Lung (tissue), 12 donors: Measurements from ENCODE around the gene ARHGEF2. TPM values are rescaled to one million over a fixed set of nuclear protein-coding genes. Genes with fewer than 3 reads are reported as not detected.

Source experiments
- ATAC-seq: fragments of 200-7000 bp; cut with Tn5 transposase; one replicate; pipeline ENCODE4 v1.9.1; 2020; ENCODE audit warnings: moderate number of reproducible peaks; ENCODE audit not compliant: insufficient read depth, low FRiP score
- DNase-seq, 3 donors: peaks; one replicate each; pipeline ENCODE4 v3.0.0-alpha.2; 2013 to 2017
- H3K27ac ChIP-seq, 2 donors: one replicate each; pipeline ENCODE4 v1.5.1; 2013; ENCODE audit warnings: mild to moderate bottlenecking in 2 of 2, moderate library complexity in 2 of 2, control low read depth in 1 of 2, inconsistent platforms in 1 of 2, low read depth in 1 of 2, low read length in 1 of 2
- H3K27me3 ChIP-seq, 3 donors: one replicate each; pipeline ENCODE4 v1.5.1; 2013; ENCODE audit warnings: low read length in 2 of 3; ENCODE audit not compliant: control insufficient read depth in 3 of 3, insufficient read depth in 3 of 3
- H3K36me3 ChIP-seq, 4 donors: one replicate each; pipeline ENCODE4 v1.5.1; 2013; ENCODE audit warnings: low read length in 4 of 4, mild to moderate bottlenecking in 1 of 4, moderate library complexity in 1 of 4; ENCODE audit not compliant: control insufficient read depth in 4 of 4, insufficient read depth in 4 of 4
- H3K4me1 ChIP-seq, 5 donors: one replicate each; pipeline ENCODE4 v1.5.1; 2013; ENCODE audit warnings: low read length in 5 of 5, mild to moderate bottlenecking in 2 of 5, moderate library complexity in 1 of 5; ENCODE audit not compliant: control insufficient read depth in 5 of 5, insufficient read depth in 5 of 5
- H3K4me3 ChIP-seq: one replicate; pipeline ENCODE4 v1.5.1; 2013; ENCODE audit warnings: mild to moderate bottlenecking, control low read depth, moderate library complexity
- H3K9ac ChIP-seq, 2 donors: one replicate each; pipeline ENCODE4 v1.5.1; 2013; ENCODE audit warnings: low read length in 2 of 2, control low read depth in 1 of 2; ENCODE audit not compliant: insufficient read depth in 1 of 2
- H3K9me3 ChIP-seq, 4 donors: one replicate each; pipeline ENCODE4 v1.5.1; 2013; ENCODE audit warnings: low read length in 3 of 4, mild to moderate bottlenecking in 1 of 4, moderate library complexity in 1 of 4; ENCODE audit not compliant: control insufficient read depth in 4 of 4, insufficient read depth in 3 of 4
- CTCF ChIP-seq: IDR thresholded peaks from 2 replicates; pipeline ENCODE4 v1.5.1; 2012; ENCODE audit warnings: mild to moderate bottlenecking; ENCODE audit errors: control extremely low read depth, extremely low read depth
- WGBS, 2 donors: extraction: QIAGEN DNeasy Blood & Tissue Kit; methylation state at CpG; one replicate each; pipeline ENCODE4 v1.1.7; 2013; 5-methylcytosine and 5-hydroxymethylcytosine counted together
- polyA plus RNA-seq, 2 donors: library from polyadenylated mRNA; stranded (reverse); fragments of 200-250 nt; gene quantifications; one replicate each; pipeline ENCODE4 v1.2.1, GENCODE V29; 2013
- total RNA-seq, 2 donors: library from RNA; depleted of rRNA in 1 of 2; stranded (reverse); fragments of >200 nt in 1 of 2; gene quantifications; one replicate each; pipeline ENCODE4 v1.2.1, GENCODE V29; 2014 to 2021
- donor health status: control.
- donor health status: control.
- donor health status: Bipolar disorder and iron deficiency.
- donor health status: healthy.
- donor health status: DM: yes; HTN: yes; CAD: no.

Gene ARHGEF2
- total and polyA plus RNA-seq, 4 donors, result 72.0 to 289 (median 120) TPM

GRCh38 chr1:155950829-155951228 lies 27.5 kb downstream of the ARHGEF2 start:
- Histone ChIP-seq H3K27me3 (no peaks in the 10 kb centered on the region), H3K36me3 (peaks cover 19 to 62% (median 56%) of the 10 kb centered on the region in 4 donors), H3K9me3 (no peaks in the 10 kb centered on the region), H3K27ac (no peak overlapping the region), H3K9ac (no peak overlapping the region), H3K4me1 (no peaks in the 10 kb centered on the region), H3K4me3 (no peak overlapping the region)
- ATAC-seq (no peak), DNase-seq (no peak)
- no peak for TF ChIP-seq CTCF
- 96 to 97% methylated on average over 27 of the region's 27 CpGs for WGBS, 2 donors

- 90 to 91% methylated on average over 8 of the region's 8 CpGs for WGBS, 2 donors
- Histone ChIP-seq H3K9ac (no peak overlapping the region), H3K4me3 (no peak overlapping the region), H3K4me1 (peaks cover 0 to 4% (median 0%) of the 10 kb centered on the region in 5 donors), H3K27me3 (no peaks in the 10 kb centered on the region), H3K36me3 (peaks cover 13 to 55% (median 38%) of the 10 kb centered on the region in 4 donors), H3K27ac (no peak overlapping the region), H3K9me3 (no peaks in the 10 kb centered on the region)
- ATAC-seq (no peak), DNase-seq (no peak)
- no peak for TF ChIP-seq CTCF
Observed at GRCh38 chr1:155947741-155948140, 30.6 kb downstream of the ARHGEF2 start.

GRCh38 chr1:155947292-155947691 lies 31.1 kb downstream of the ARHGEF2 start:
- Histone ChIP-seq H3K4me1 (peaks cover 0 to 4% (median 3%) of the 10 kb centered on the region in 5 donors), H3K27me3 (no peaks in the 10 kb centered on the region), H3K9me3 (no peaks in the 10 kb centered on the region), H3K27ac (no peak overlapping the region), H3K36me3 (peaks cover 13 to 51% (median 34%) of the 10 kb centered on the region in 4 donors), H3K9ac (no peak overlapping the region), H3K4me3 (no peak overlapping the region)
- DNase-seq (no peak), ATAC-seq (no peak)
- WGBS, 2 donors, result 69 to 79% methylated on average over 4 of the region's 4 CpGs
- TF ChIP-seq CTCF, result no peak

GRCh38 chr1:155946633-155947219 lies 31.6 kb downstream of the ARHGEF2 start:
- WGBS, 2 donors, result 66 to 73% methylated on average over 8 of the region's 8 CpGs
- no peaks in the 10 kb centered on the region for H3K27me3 ChIP-seq
- H3K27ac ChIP-seq, result peak overlapping the region in 1 of 2 donors; percentile 35
- ATAC-seq (no peak), DNase-seq (no peak)
- no peaks in the 10 kb centered on the region for H3K9me3 ChIP-seq
- no peak overlapping the region for H3K4me3 ChIP-seq
- no peak for TF ChIP-seq CTCF
- peaks cover 9 to 45% (median 29%) of the 10 kb centered on the region in 4 donors for H3K36me3 ChIP-seq
- no peak overlapping the region for H3K9ac ChIP-seq
- H3K4me1 ChIP-seq, result peaks cover 0 to 10% (median 8%) of the 10 kb centered on the region in 5 donors
